Muscle layer of colon (tissue), 2 donors: ENCODE data around the gene ABCB7.
"Not testable (repeated sequence)": the region's sequence is repeated elsewhere in the genome, so short reads cannot be mapped to it uniquely, and the experiment has no call there.

Experiments used
- H3K27ac ChIP-seq: one replicate; pipeline ENCODE4 v1.7.0; 2013; ENCODE audit warnings: low read depth, mild to moderate bottlenecking, low read length, moderate library complexity
- H3K27me3 ChIP-seq, 2 donors: one replicate each; pipeline ENCODE4 v1.7.0; 2013; ENCODE audit warnings: low read length in 2 of 2, mild to moderate bottlenecking in 2 of 2; ENCODE audit not compliant: insufficient read depth in 2 of 2, control insufficient read depth in 1 of 2
- H3K36me3 ChIP-seq: one replicate; pipeline ENCODE4 v1.7.0; 2013; ENCODE audit warnings: mild to moderate bottlenecking, low read length; ENCODE audit not compliant: insufficient read depth
- H3K4me1 ChIP-seq: one replicate; pipeline ENCODE4 v1.7.0; 2013; ENCODE audit warnings: mild to moderate bottlenecking, low read length; ENCODE audit not compliant: insufficient read depth
- H3K4me3 ChIP-seq, 2 donors: one replicate each; pipeline ENCODE4 v1.7.0; 2013; ENCODE audit warnings: low read length in 2 of 2, low read depth in 1 of 2, mild to moderate bottlenecking in 1 of 2, moderate library complexity in 1 of 2
- H3K9ac ChIP-seq: one replicate; pipeline ENCODE4 v1.7.0; 2013; ENCODE audit warnings: low read length
- H3K9me3 ChIP-seq: one replicate; pipeline ENCODE4 v1.7.0; 2013; ENCODE audit warnings: mild to moderate bottlenecking, low read length
- donor health status: abdominal sarcoma.
- donor health status: Adenocarcinoma of cecum.

Gene ABCB7

DNA sequence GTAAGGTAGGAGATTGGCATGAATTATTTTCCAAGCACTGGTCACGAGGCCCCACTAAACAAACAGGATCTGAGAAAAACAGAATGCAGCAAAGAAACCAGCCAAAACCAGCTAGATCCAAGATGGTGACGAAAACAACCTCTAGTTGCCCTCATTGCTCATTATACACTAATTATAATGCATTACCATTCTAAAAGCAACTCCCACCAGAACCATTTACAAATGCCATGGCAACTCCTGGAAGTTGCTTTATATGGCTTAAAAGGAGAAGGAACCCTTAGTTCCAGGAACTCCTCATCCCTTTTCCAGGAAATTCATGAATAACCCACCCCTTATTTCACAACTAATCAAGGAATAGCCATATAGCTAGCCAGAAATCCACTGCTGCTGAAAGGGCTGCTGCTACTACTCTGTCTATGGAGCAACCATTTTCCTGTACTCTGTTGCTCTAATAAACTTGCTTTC is 69.3 kb downstream of the ABCB7 start:
- H3K9ac ChIP-seq, result no peak overlapping the region

GRCh38 chrX:75084757-75085156 is 71.3 kb downstream of the ABCB7 start:
- Histone ChIP-seq H3K9me3 (no peaks in the 10 kb centered on the region), H3K27ac (no peak overlapping the region), H3K27me3 (no peaks in the 10 kb centered on the region), H3K4me1 (no peaks in the 10 kb centered on the region), H3K9ac (no peak overlapping the region), H3K36me3 (no peaks in the 10 kb centered on the region), H3K4me3 (no peak overlapping the region)

More for the DNA sequence above, 69.3 kb downstream of the ABCB7 start:
- H3K9me3 ChIP-seq, result no peaks in the 10 kb centered on the region
- no peaks in the 10 kb centered on the region for H3K36me3 ChIP-seq
- H3K27me3 ChIP-seq, result no peaks in the 10 kb centered on the region
- peak overlapping the region in 1 of 2 donors; percentile 29 for H3K4me3 ChIP-seq
- no peak overlapping the region for H3K27ac ChIP-seq
- no peaks in the 10 kb centered on the region for H3K4me1 ChIP-seq

- H3K27ac ChIP-seq, result no peak overlapping the region
- no peak overlapping the region for H3K4me3 ChIP-seq
- H3K9me3 ChIP-seq, result no peaks in the 10 kb centered on the region
- H3K36me3 ChIP-seq, result no peaks in the 10 kb centered on the region
- no peaks in the 10 kb centered on the region for H3K27me3 ChIP-seq
- no peaks in the 10 kb centered on the region for H3K4me1 ChIP-seq
- no peak overlapping the region for H3K9ac ChIP-seq
Observed at GRCh38 chrX:75076429-75076828, 79.7 kb downstream of the ABCB7 start.

- Histone ChIP-seq H3K9me3 (no peaks in the 10 kb centered on the region), H3K36me3 (no peaks in the 10 kb centered on the region), H3K27ac (no peak overlapping the region), H3K4me3 (no peak overlapping the region), H3K27me3 (no peaks in the 10 kb centered on the region), H3K9ac (no peak overlapping the region), H3K4me1 (no peaks in the 10 kb centered on the region)
Observed at GRCh38 chrX:75074475-75074874, 81.6 kb downstream of the ABCB7 start.

GRCh38 chrX:75071334-75071733 is 84.7 kb downstream of the ABCB7 start:
- Histone ChIP-seq H3K9ac (no peak overlapping the region), H3K4me1 (no peaks in the 10 kb centered on the region), H3K9me3 (no peaks in the 10 kb centered on the region), H3K4me3 (no peak overlapping the region), H3K36me3 (no peaks in the 10 kb centered on the region), H3K27me3 (no peaks in the 10 kb centered on the region), H3K27ac (no peak overlapping the region)

GRCh38 chrX:75067931-75068330 is 88.2 kb downstream of the ABCB7 start:
- Histone ChIP-seq H3K27ac (no peak overlapping the region), H3K9me3 (no peaks in the 10 kb centered on the region), H3K9ac (no peak overlapping the region), H3K27me3 (no peaks in the 10 kb centered on the region), H3K4me3 (no peak overlapping the region), H3K4me1 (no peaks in the 10 kb centered on the region), H3K36me3 (no peaks in the 10 kb centered on the region)

- Histone ChIP-seq H3K4me1 (no peaks in the 10 kb centered on the region), H3K27ac (no peak overlapping the region), H3K27me3 (no peaks in the 10 kb centered on the region), H3K9ac (no peak overlapping the region), H3K36me3 (peaks cover 4% of the 10 kb centered on the region), H3K9me3 (no peaks in the 10 kb centered on the region), H3K4me3 (no peak overlapping the region)
Observed at GRCh38 chrX:75061701-75062100, 94.4 kb downstream of the ABCB7 start.

- no peaks in the 10 kb centered on the region for H3K4me1 ChIP-seq
- H3K36me3 ChIP-seq, result no peaks in the 10 kb centered on the region
- no peaks in the 10 kb centered on the region for H3K9me3 ChIP-seq
- H3K27ac ChIP-seq, result no peak overlapping the region
- H3K4me3 ChIP-seq, result no peak overlapping the region
- no peak overlapping the region for H3K9ac ChIP-seq
- no peaks in the 10 kb centered on the region for H3K27me3 ChIP-seq
Observed at GRCh38 chrX:75051047-75051446, 105.0 kb downstream of the ABCB7 start.

DNA sequence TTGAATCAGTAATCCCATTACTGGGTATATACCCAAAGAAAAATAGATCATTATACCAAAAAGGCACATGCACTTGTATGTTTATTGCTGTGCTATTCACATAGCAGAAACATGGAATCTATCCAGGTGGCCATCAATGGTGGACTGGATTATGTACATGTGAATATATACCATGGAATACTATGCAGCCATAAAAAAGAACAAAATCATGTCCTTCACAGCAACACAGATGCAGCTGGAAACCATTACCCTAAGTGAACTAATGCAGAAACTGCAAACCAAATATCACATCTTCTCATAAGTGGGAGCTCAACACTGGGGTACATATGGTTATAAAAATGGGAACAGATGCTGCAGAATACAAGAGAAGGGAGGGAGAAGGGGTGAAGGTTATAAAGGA is 110.7 kb downstream of the ABCB7 start:
- Histone ChIP-seq H3K4me1 (no peaks in the 10 kb centered on the region), H3K27ac (no peak overlapping the region), H3K27me3 (no peaks in the 10 kb centered on the region), H3K36me3 (no peaks in the 10 kb centered on the region), H3K4me3 (no peak overlapping the region), H3K9me3 (peaks cover 10% of the 10 kb centered on the region), H3K9ac (no peak overlapping the region)

DNA sequence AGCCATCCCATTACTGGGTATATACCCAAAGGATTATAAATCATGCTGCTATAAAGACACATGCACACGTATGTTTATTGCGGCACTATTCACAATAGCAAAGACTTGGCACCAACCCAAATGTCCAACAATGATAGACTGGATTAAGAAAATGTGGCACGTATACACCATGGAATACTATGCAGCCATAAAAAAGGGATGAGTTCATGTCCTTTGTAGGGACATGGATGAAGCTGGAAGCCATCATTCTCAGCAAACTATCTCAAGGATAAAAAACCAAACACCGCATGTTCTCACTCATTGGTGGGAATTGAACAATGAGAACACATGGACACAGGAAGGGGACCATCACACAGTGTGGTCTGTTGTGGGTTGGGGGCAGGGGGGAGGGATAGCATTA is 111.9 kb downstream of the ABCB7 start:
- H3K4me3 ChIP-seq, H3K27ac ChIP-seq, H3K4me1 ChIP-seq, H3K9me3 ChIP-seq, H3K27me3 ChIP-seq, H3K9ac ChIP-seq, H3K36me3 ChIP-seq: not testable (repeated sequence)

DNA sequence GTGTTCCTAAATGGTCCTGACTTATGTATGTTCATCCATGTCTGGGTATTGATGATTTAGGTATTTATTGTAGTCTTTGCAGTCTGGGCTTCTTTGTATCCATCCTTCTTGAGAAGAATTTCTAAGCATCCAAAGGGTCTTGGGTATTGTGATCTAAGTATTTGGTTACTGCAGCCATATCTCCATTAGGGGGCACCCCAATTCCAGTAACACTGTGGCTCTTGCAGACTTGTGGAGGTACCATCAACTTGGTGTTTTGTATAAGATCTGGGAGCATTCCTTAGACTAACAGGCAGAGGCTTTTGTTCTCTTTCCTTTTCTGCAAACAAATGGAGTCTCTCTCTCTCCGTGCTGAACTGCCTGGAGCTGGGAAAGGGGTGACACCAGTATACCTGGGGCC is 117.2 kb downstream of the ABCB7 start:
- no peaks in the 10 kb centered on the region for H3K27me3 ChIP-seq
- H3K9me3 ChIP-seq, result peaks cover 10% of the 10 kb centered on the region
- no peak overlapping the region for H3K4me3 ChIP-seq
- H3K27ac ChIP-seq, result no peak overlapping the region
- H3K36me3 ChIP-seq, result no peaks in the 10 kb centered on the region
- no peak overlapping the region for H3K9ac ChIP-seq
- no peaks in the 10 kb centered on the region for H3K4me1 ChIP-seq
